ENCODE results near the gene LRRC46.

Gene LRRC46

DNA sequence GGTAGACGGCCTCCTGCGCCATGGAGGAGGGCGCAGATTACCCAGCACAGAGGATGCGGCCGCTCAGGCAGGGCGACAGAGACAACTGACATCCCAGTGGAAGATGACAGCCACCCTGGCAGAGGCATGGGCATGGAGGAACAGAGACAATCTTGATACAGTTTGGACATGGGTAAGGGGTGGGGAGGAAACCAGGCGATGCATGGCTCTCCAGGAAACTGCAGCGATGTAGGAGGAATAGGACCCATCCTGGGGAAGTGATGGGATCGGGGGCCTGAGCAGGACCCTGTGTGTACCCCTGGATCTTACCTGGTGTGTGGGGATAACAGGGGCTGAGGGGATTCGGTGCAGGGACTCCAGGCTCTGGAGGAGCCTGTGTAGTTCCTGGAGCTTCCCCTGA lies 14.5 kb upstream of the LRRC46 start:
- Mint-ChIP-seq H3K4me3 (no peak overlapping the region), H3K36me3 (peaks cover 5% of the 10 kb centered on the region), H3K27me3 (no peaks in the 10 kb centered on the region), H3K4me1 (peaks cover 17% of the 10 kb centered on the region), H3K9me3 (no peaks in the 10 kb centered on the region), H3K27ac (no peak overlapping the region)

DNA sequence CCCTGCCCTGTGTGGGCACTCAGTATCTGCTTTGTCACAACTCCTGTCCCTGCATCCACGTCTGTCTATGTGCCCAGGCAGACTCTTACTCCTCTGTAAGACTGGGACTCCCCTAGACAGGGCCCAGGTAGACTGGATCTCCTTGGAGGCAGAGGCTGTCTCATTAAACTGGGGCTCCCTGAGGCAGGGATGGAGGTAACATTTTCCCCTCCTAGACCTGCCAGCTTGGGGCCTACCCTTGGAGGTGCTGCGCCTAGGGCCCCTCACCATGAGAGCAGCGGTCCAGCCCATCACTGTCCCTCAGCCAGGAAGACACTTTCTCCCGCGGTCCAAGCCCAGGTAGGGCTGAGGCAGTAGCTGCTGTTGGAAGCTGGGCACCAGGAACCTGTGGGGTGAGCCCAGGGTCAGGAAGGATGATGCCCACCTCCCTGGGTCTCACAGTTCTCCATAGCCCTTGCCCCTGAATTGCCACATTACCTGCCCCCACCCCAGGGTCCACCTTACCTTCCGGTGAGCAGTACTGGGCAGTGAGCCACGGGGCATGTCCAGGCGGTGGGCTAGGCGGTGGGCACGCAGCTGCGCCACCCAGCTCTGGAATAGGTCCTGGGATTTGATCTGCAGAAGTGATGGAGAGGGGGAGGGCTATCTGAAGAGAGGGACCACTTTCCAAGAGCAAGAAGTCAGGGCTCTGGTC lies 13.3 kb upstream of the LRRC46 start:
- Mint-ChIP-seq H3K4me3 (no peak overlapping the region), H3K4me1 (peaks cover 25% of the 10 kb centered on the region), H3K36me3 (peaks cover 3% of the 10 kb centered on the region), H3K27me3 (no peaks in the 10 kb centered on the region), H3K9me3 (no peaks in the 10 kb centered on the region), H3K27ac (peak overlapping the region; percentile 27)

DNA sequence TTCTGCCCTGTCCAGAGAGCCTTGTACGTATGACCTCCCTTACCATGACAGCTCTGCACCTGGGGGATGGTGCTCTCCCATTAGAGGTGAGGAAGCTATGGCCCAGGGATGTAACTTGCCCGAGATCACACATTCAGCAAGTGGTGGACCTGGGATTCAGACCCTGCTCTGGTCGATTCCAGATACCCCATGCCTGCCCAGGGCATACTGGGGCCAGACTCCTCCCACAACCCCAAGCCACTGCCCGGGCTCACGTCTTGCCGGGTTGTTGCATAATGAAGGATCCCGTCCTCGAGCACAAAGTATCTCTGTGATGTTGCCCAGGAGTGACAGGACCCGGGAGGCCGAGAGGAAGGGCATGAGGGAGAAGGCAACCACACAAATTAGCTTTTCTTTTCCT lies 12.0 kb upstream of the LRRC46 start:
- Mint-ChIP-seq H3K4me1 (peaks cover 25% of the 10 kb centered on the region), H3K27me3 (no peaks in the 10 kb centered on the region), H3K36me3 (peaks cover 3% of the 10 kb centered on the region), H3K9me3 (no peaks in the 10 kb centered on the region), H3K4me3 (no peak overlapping the region), H3K27ac (no peak overlapping the region)

DNA sequence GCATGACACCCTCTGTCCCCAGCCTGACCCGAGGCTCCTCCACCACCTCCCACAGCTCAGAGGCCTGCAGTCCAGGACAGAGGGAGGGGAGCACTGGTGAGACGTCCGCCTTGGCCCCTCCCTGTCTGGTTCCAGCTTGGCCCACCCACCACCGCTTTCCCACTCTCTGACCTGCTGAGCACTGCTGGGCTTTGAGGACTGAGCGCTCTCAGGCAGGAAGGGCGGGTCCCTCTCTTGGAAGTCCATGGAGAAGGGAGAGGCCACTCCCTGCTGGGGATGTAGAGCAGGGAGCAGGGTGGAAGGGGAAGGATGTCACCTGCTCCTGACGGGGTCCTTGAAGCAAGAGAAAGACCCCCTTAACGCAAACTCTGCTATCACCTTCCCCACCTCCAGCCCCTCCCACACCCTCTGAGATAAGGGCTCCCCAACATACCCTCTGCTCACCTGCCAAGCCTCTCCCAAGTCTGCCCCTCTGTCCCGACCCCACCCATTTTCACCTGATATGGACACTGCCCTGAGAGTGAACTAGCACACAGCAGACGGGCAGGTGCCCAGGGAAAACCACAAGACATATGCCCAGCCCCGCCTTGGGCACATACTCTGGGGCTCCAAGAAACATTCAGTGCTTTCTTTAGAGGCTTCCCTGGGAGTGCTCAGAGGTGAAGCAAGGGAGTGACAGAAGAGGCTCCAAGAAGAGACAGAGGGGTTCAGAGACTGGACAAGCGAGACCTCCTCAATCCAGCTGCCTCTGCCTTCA lies 11.3 kb upstream of the LRRC46 start:
- Mint-ChIP-seq H3K9me3 (no peaks in the 10 kb centered on the region), H3K27ac (no peak overlapping the region), H3K4me3 (peak overlapping the region; percentile 94), H3K4me1 (peaks cover 25% of the 10 kb centered on the region), H3K27me3 (no peaks in the 10 kb centered on the region), H3K36me3 (peaks cover 3% of the 10 kb centered on the region)

DNA sequence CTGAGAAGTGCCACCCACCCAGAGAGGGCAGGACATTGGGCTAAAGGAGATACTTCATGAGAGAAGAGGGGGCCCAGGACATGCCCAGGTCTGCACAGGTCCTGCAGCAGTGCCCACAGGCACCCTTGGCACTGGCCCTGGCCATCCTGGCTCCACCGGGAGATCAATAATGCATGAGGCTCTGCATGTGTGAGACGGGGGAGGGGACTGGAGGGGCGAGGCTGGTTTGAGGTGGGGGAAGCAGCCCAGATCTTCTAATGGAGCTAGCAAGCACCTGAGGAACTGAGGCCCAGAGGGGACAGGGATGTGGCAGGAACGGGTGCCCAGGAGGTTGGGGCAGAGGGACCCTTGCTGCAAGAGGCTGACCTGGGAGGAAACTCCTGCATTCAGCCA lies 10.4 kb upstream of the LRRC46 start:
- peak overlapping the region; percentile 94 for H3K4me3 Mint-ChIP-seq
- peak overlapping the region; percentile 65 for H3K27ac Mint-ChIP-seq
- H3K27me3 Mint-ChIP-seq: no peaks in the 10 kb centered on the region
- H3K9me3 Mint-ChIP-seq: no peaks in the 10 kb centered on the region
- peaks cover 25% of the 10 kb centered on the region for H3K4me1 Mint-ChIP-seq
- H3K36me3 Mint-ChIP-seq: peaks cover 7% of the 10 kb centered on the region

DNA sequence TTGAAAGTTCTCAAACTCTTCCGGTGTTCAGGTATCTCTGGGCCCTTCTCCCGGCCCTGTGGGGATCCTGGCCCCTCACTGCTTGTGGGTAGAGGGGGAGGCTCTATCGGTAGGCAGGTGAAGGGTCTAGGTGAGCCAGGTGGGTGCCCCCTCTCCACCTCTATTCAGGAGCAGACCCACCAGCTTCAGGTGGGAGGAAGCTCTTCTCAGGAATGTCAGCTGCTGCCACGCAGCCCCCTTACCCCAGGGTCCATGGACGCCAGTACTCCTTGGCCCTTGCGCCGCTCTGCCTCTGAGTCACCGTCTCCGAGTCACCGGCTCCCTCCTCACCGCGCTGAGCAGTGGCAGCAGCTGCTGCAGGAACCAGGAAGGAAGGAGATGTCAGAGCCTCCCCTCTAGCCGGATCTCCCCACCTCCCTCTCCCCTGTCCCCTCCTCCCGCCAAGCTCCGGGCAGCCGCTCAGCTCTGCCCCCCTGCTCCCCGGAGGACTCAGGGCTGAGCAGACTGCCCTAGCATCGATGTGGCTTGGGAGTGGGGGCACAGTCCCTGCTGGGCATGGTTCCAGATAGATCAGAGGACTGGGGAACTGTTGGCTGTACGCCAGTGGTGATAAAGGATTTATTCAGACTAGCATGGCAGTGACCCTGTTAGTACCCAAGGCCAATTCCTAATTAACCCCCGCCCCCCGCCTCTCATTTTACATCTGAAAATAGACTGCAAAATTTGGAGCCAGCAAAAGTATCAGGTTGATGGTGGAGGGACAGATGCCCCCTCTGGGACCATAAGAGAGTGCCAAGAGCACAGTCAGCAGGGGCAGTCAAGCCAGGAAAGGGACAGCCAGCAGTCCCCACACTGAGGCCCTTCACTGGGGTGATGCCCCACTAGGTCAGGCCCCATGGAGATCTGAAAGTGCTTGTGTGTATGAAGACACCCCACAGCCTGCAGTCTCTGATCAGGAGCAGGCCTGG lies 9.8 kb upstream of the LRRC46 start, which contains the start of gene OSBPL7:
TSS of gene OSBPL7 (minus strand) at position 371 of the 968 bp plus-strand sequence. CDS start 1,516 bp downstream, outside the sequence.
- no peaks in the 10 kb centered on the region for H3K9me3 Mint-ChIP-seq
- no peaks in the 10 kb centered on the region for H3K27me3 Mint-ChIP-seq
- peaks cover 9% of the 10 kb centered on the region for H3K36me3 Mint-ChIP-seq
- H3K4me3 Mint-ChIP-seq: peak within 1 kb of the TSS; percentile 94
- peak within 1 kb of the TSS; percentile 72 for H3K27ac Mint-ChIP-seq
- H3K4me1 Mint-ChIP-seq: peaks cover 25% of the 10 kb centered on the region

DNA sequence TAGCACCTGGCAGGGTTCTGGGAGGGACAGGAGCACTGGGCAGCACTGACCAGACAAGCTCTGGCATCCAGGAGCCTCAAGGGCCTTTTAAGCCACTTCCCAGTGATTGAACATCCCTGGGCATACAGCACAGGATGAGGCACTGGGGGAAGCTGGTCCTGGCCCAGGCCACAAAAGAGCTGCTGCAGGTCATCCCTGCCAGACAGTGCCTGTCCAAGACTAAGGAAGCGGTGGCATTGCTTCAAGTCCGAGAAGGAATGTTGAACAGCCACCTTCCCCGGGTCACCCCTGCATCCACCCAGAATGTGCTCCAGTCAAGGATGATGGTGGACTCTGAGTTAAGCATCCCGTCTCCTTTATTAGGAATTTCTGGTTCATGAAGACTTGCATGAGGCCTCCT lies 8.7 kb upstream of the LRRC46 start:
- peak overlapping the region; percentile 23 for H3K4me3 Mint-ChIP-seq
- H3K4me1 Mint-ChIP-seq: peaks cover 25% of the 10 kb centered on the region
- H3K36me3 Mint-ChIP-seq: peaks cover 7% of the 10 kb centered on the region

DNA sequence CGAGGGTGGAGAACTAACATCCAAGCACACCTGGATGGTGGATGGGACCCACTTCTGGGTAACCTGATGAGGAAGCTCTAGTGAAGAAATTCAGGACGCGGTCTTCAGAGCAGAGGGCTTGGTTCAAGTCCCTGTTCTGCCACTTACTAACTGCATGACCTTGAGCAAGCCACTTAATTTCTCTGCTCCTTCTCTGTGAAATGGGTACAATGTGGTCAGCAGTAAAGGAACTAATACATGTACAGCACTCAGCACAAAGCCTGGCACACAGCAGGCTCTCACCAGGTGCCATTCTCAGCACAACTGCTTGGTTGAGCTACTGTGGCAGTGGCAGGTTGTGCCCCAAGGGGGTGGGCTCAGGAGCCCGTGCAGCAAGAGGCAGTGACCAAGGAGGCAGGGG lies 8.0 kb upstream of the LRRC46 start:
- peaks cover 6% of the 10 kb centered on the region for H3K36me3 Mint-ChIP-seq
- H3K27me3 Mint-ChIP-seq: no peaks in the 10 kb centered on the region
- no peak overlapping the region for H3K27ac Mint-ChIP-seq
- H3K9me3 Mint-ChIP-seq: no peaks in the 10 kb centered on the region
- H3K4me1 Mint-ChIP-seq: peaks cover 31% of the 10 kb centered on the region
- H3K4me3 Mint-ChIP-seq: no peak overlapping the region

More for the DNA sequence above, 8.7 kb upstream of the LRRC46 start:
- no peaks in the 10 kb centered on the region for H3K27me3 Mint-ChIP-seq
- no peaks in the 10 kb centered on the region for H3K9me3 Mint-ChIP-seq
- H3K27ac Mint-ChIP-seq: no peak overlapping the region

DNA sequence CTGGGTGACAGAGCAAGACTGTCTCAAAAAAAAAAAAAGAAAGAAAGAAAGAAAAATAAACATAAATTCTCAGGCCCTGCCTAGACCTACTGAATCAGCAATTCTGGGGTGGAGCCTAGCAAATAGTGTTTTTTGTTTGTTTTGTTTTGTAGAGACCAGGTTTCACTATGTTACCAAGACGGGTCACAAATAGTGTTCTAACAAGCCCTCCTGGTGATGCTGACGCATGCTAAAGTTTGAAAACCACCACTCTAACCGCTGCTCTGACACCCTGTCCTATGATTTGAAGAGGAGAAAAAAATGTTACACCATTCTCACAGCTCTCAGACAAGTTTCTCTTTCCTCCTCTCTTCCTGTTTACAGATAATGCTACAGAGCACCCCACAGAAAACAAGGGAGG lies 1.6 kb upstream of the LRRC46 start:
- H3K36me3 Mint-ChIP-seq: peaks cover 8% of the 10 kb centered on the region
- H3K4me3 Mint-ChIP-seq: peak overlapping the region; percentile 99
- peak overlapping the region; percentile 65 for H3K27ac Mint-ChIP-seq
- no peaks in the 10 kb centered on the region for H3K27me3 Mint-ChIP-seq
- no peaks in the 10 kb centered on the region for H3K9me3 Mint-ChIP-seq
- H3K4me1 Mint-ChIP-seq: peaks cover 54% of the 10 kb centered on the region

DNA sequence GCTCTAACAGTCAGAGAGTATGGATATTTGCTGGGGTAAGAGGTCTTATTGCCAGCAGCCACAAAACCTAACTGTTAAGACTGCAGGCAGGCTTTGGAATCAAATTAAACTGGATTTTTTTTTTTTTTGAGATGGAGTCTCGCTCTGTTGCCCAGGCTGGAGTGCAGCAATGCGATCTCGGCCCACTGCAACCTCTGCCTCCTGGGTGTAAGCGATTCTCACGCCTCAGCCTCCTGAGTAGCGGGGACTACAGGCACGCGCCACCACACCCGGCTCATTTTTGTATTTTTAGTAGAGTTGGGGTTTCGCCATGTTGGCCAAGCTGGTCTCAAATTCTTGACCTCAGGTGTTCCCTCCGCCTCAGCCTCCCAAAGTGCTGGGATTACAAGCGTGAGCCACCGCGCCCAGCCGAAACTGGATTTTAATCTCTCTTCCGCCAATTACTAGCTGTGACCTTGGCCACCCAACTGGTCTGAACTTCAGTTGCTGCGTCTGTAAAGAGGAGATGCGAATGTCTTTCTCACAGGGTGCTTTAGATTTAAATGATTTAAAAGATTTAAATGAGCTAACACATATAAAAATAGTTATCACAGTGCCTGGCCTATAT lies 971 bp upstream of the LRRC46 start:
- Mint-ChIP-seq H3K27ac (peak overlapping the region; percentile 92), H3K36me3 (peaks cover 5% of the 10 kb centered on the region), H3K4me1 (peaks cover 60% of the 10 kb centered on the region), H3K4me3 (peak overlapping the region; percentile 99), H3K27me3 (no peaks in the 10 kb centered on the region), H3K9me3 (no peaks in the 10 kb centered on the region)

DNA sequence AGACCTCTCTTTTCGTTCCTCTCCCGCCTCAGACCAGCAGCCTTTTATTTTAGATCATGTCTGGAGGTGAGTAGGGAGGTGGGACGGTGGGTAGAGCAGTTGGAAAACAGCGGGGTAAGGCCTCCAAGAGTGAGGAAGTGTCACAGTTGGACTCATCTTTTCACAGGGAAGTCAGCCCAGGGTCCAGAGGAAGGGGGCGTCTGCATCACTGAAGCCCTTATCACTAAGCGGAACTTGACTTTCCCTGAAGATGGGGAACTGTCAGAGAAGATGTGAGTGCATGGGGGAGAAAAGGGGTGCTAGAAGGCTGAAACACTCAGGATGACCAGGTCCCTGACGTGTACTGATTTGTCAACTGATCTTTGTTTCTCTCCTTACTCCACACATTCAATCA lies 461 bp downstream of the LRRC46 start:
- Mint-ChIP-seq H3K4me1 (peaks cover 67% of the 10 kb centered on the region), H3K27ac (peak overlapping the region; percentile 92), H3K9me3 (no peaks in the 10 kb centered on the region), H3K36me3 (peaks cover 1% of the 10 kb centered on the region), H3K4me3 (peak overlapping the region; percentile 99), H3K27me3 (no peaks in the 10 kb centered on the region)

DNA sequence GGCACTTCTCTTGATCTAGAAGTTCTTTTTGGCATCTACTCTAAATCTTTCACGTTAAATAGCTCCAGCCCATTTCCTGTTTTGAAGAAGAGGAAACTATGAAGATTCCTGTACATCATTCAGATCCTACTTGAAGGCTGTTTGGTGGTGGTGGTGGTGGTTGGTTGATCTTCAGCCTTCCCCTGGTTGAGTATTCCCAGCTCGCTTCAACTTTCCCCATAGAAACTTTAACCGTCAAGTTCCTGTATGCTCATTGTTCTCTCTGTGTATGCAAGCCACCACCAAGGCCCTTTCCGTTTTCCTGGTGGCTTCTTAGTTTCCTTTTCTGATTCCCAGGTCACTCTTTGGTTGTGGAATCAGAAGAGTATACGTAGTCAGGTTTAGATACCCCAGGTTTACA lies 3.3 kb downstream of the LRRC46 start:
- H3K4me3 Mint-ChIP-seq: peak overlapping the region; percentile 8
- peak overlapping the region; percentile 79 for H3K27ac Mint-ChIP-seq
- no peaks in the 10 kb centered on the region for H3K36me3 Mint-ChIP-seq
- no peaks in the 10 kb centered on the region for H3K27me3 Mint-ChIP-seq
- peaks cover 62% of the 10 kb centered on the region for H3K4me1 Mint-ChIP-seq
- H3K9me3 Mint-ChIP-seq: no peaks in the 10 kb centered on the region

DNA sequence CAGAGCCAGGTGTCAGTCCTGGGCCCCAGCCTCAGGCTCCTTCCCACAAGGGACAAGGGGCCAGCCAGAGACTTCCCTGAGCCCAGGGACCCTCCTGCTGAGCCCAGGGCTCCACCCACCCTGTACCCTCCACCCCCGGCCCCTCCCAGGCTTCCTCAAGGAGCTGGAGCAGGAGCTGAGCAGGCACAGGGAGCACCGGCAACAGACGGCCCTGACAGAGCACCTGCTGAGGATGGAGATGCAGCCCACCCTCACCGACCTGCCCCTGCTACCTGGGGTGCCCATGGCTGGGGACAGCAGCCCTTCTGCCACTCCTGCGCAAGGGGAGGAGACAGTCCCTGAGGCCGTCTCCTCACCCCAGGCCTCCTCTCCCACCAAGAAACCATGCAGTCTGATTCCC lies 5.1 kb downstream of the LRRC46 start:
- Mint-ChIP-seq H3K4me1 (peaks cover 64% of the 10 kb centered on the region), H3K9me3 (no peaks in the 10 kb centered on the region), H3K36me3 (no peaks in the 10 kb centered on the region), H3K27ac (no peak overlapping the region), H3K27me3 (no peaks in the 10 kb centered on the region), H3K4me3 (no peak overlapping the region)

DNA sequence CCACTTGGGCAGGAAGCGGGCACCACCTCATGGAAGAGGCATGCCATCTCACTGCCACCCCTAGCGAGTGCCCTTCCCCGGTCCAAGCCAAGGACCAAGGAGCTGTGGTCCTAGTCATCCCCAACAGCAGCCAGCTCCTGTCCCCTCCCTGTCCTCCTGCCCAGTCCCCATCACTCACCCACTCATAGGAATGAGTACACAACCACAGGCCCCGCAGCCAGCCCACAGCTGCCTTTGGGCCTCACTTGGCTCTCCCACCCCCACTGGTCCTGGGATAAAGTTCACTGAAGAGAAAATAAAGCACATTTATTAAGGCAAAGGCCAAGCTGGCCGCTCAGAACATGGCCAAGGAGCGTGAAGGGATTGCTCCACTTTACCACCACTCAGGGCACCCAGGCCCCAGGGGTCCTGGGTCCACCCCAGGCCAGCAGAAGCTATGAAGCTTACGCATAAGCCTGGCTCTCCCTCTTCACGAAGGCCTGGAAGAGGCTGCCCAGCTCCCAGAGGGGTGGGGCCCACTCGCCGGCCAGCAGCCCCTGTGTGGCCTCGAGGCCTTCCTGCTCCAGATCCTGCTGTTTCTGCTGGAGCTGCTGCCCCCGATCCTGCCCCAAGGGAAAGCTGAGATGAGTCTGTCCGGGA lies 6.0 kb downstream of the LRRC46 start:
- H3K27me3 Mint-ChIP-seq: no peaks in the 10 kb centered on the region
- H3K36me3 Mint-ChIP-seq: no peaks in the 10 kb centered on the region
- H3K27ac Mint-ChIP-seq: no peak overlapping the region
- no peaks in the 10 kb centered on the region for H3K9me3 Mint-ChIP-seq
- H3K4me3 Mint-ChIP-seq: no peak overlapping the region
- H3K4me1 Mint-ChIP-seq: peaks cover 65% of the 10 kb centered on the region

DNA sequence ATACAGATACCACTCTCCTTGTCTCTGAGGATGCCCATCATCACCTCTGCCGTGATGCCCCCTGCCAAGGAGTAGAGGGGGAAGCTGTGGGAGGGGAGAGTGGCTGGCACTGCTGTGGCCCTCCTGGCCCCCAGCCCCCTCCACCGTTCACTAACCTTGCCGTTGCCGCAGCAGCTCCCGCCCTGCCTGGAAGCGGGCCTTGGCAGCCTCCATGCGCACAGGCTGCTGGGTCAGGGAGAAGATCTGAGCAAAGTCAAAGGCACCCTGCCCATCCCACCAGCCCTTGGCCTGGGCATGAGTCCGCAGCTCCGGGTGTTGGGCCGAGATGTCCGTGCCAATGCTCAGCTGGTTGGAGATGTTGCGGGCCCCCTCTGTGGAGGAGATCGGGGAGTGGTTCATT lies 7.2 kb downstream of the LRRC46 start:
- Mint-ChIP-seq H3K9me3 (no peaks in the 10 kb centered on the region), H3K4me1 (peaks cover 67% of the 10 kb centered on the region), H3K36me3 (no peaks in the 10 kb centered on the region), H3K27me3 (no peaks in the 10 kb centered on the region), H3K4me3 (no peak overlapping the region), H3K27ac (no peak overlapping the region)

Measured in activated naive CD4-positive, alpha-beta T cell treated with anti-CD3 and anti-CD28 coated beads, Interleukin-2, amount 50 U/mL, for 24 hours (primary cell).